ENCODE measurements around the gene CAMK4.

Gene CAMK4

GRCh38 chr5:111530298-111530740 is 306.1 kb downstream of the CAMK4 start:
- Histone ChIP-seq H3K4me3 (ENCODE audit: low read depth in 1 of 5, low read length in 5 of 5) (no peak overlapping the region), H3K4me1 (ENCODE audit: control insufficient read depth in 5 of 5, insufficient read depth in 5 of 5, low read length in 5 of 5) (peaks cover 0 to 8% (median 0%) of the 10 kb centered on the region in 5 donors), H3K27ac (ENCODE audit: low read depth, low read length) (no peak overlapping the region), H3K36me3 (ENCODE audit: control insufficient read depth in 5 of 5, insufficient read depth in 5 of 5, low read length in 5 of 5) (no peaks in the 10 kb centered on the region), H3K9me3 (ENCODE audit: control insufficient read depth in 5 of 5, low read length in 5 of 5) (no peaks in the 10 kb centered on the region), H3K9ac (ENCODE audit: low read length in 5 of 5) (no peak overlapping the region), H3K27me3 (ENCODE audit: control insufficient read depth in 5 of 5, insufficient read depth in 4 of 5, low read length in 5 of 5) (no peaks in the 10 kb centered on the region)

- H3K9me3 ChIP-seq (ENCODE audit: control insufficient read depth in 5 of 5, low read length in 5 of 5) = no peaks in the 10 kb centered on the region
- H3K9ac ChIP-seq (ENCODE audit: low read length in 5 of 5) = no peak overlapping the region
- H3K27me3 ChIP-seq (ENCODE audit: control insufficient read depth in 5 of 5, insufficient read depth in 4 of 5, low read length in 5 of 5) = no peaks in the 10 kb centered on the region
- no peaks in the 10 kb centered on the region for H3K36me3 ChIP-seq (ENCODE audit: control insufficient read depth in 5 of 5, insufficient read depth in 5 of 5, low read length in 5 of 5)
- H3K4me1 ChIP-seq (ENCODE audit: control insufficient read depth in 5 of 5, insufficient read depth in 5 of 5, low read length in 5 of 5) = peaks cover 0 to 8% (median 0%) of the 10 kb centered on the region in 5 donors
- no peak overlapping the region for H3K4me3 ChIP-seq (ENCODE audit: low read depth in 1 of 5, low read length in 5 of 5)
- no peak overlapping the region for H3K27ac ChIP-seq (ENCODE audit: low read depth, low read length)
These were observed 308.9 kb downstream of the CAMK4 start for GRCh38 chr5:111532886-111533582.

- Histone ChIP-seq H3K9me3 (ENCODE audit: control insufficient read depth in 5 of 5, low read length in 5 of 5) (no peaks in the 10 kb centered on the region), H3K9ac (ENCODE audit: low read length in 5 of 5) (no peak overlapping the region), H3K4me1 (ENCODE audit: control insufficient read depth in 5 of 5, insufficient read depth in 5 of 5, low read length in 5 of 5) (peaks cover 0 to 3% (median 0%) of the 10 kb centered on the region in 5 donors), H3K4me3 (ENCODE audit: low read depth in 1 of 5, low read length in 5 of 5) (no peak overlapping the region), H3K27ac (ENCODE audit: low read depth, low read length) (no peak overlapping the region), H3K36me3 (ENCODE audit: control insufficient read depth in 5 of 5, insufficient read depth in 5 of 5, low read length in 5 of 5) (no peaks in the 10 kb centered on the region), H3K27me3 (ENCODE audit: control insufficient read depth in 5 of 5, insufficient read depth in 4 of 5, low read length in 5 of 5) (peaks cover 0 to 2% (median 0%) of the 10 kb centered on the region in 5 donors)
These were observed 311.8 kb downstream of the CAMK4 start for GRCh38 chr5:111535879-111536549.

- Histone ChIP-seq H3K27me3 (ENCODE audit: control insufficient read depth in 5 of 5, insufficient read depth in 4 of 5, low read length in 5 of 5) (peaks cover 0 to 2% (median 0%) of the 10 kb centered on the region in 5 donors), H3K4me1 (ENCODE audit: control insufficient read depth in 5 of 5, insufficient read depth in 5 of 5, low read length in 5 of 5) (peaks cover 0 to 3% (median 0%) of the 10 kb centered on the region in 5 donors), H3K9me3 (ENCODE audit: control insufficient read depth in 5 of 5, low read length in 5 of 5) (no peaks in the 10 kb centered on the region), H3K4me3 (ENCODE audit: low read depth in 1 of 5, low read length in 5 of 5) (no peak overlapping the region), H3K27ac (ENCODE audit: low read depth, low read length) (no peak overlapping the region), H3K36me3 (ENCODE audit: control insufficient read depth in 5 of 5, insufficient read depth in 5 of 5, low read length in 5 of 5) (no peaks in the 10 kb centered on the region), H3K9ac (ENCODE audit: low read length in 5 of 5) (no peak overlapping the region)
These were observed 313.2 kb downstream of the CAMK4 start for GRCh38 chr5:111537141-111538024.
